GM12878 (cell line): ENCODE measurements around the gene GTPBP4. TPM values are rescaled to one million over a fixed set of nuclear protein-coding genes. Genes with fewer than 3 reads are reported as not detected.

ENCODE experiments used
- BACH1 ChIP-seq: fragments of 450-650 bp; IDR thresholded peaks from 2 replicates; pipeline ENCODE4 v1.6.1; 2017; ENCODE audit warnings: mild to moderate bottlenecking, borderline replicate concordance
- CREM ChIP-seq: IDR thresholded peaks from 2 replicates; pipeline ENCODE4 v1.6.1; 2014; ENCODE audit warnings: antibody characterized with exemption, low read depth
- ESRRA ChIP-seq: IDR thresholded peaks from 2 replicates; pipeline ENCODE4 v1.6.1; 2012; ENCODE audit warnings: mild to moderate bottlenecking, low read length, improper control_type of control experiment
- ETV6 ChIP-seq, 2 experiments: fragments of 450-650 bp in 1 of 2; IDR thresholded peaks in 1 of 2; conservative IDR thresholded peaks in 1 of 2; 2 replicates each; pipeline ENCODE4 v1.6.1; 2014; ENCODE audit warnings: antibody characterized with exemption in 1 of 2, borderline replicate concordance in 1 of 2, low read depth in 1 of 2, mild to moderate bottlenecking in 1 of 2, moderate library complexity in 1 of 2
- EZH2 ChIP-seq: IDR thresholded peaks from 2 replicates; pipeline ENCODE4 v1.6.1; 2012; ENCODE audit warnings: low read depth, mild to moderate bottlenecking, control low read depth, inconsistent platforms, low read length, borderline replicate concordance; ENCODE audit not compliant: control insufficient read depth
- GABPA ChIP-seq: IDR thresholded peaks from 2 replicates; pipeline ENCODE4 v1.6.1; 2014; ENCODE audit warnings: antibody characterized with exemption, low read depth, mild to moderate bottlenecking, inconsistent platforms
- GATAD2B ChIP-seq: fragments of 450-650 bp; conservative IDR thresholded peaks from 2 replicates; pipeline ENCODE4 v1.6.1; 2017; ENCODE audit warnings: low read depth, mild to moderate bottlenecking, moderate library complexity
- KDM1A ChIP-seq: fragments of 200-600 bp; sonication (generic); IDR thresholded peaks from 2 replicates; pipeline ENCODE4 v1.6.1; 2016; ENCODE audit warnings: borderline replicate concordance
- MXI1 ChIP-seq: fragments of 150-350 bp; IDR thresholded peaks from 2 replicates; pipeline ENCODE4 v1.6.1; 2011; ENCODE audit warnings: low read depth, mild to moderate bottlenecking, inconsistent platforms, low read length, improper control_type of control experiment
- NBN ChIP-seq: fragments of 450-650 bp; IDR thresholded peaks from 2 replicates; pipeline ENCODE4 v1.6.1; 2016
- NFIC ChIP-seq: IDR thresholded peaks from 2 replicates; pipeline ENCODE4 v1.6.1; 2012; ENCODE audit warnings: low read depth, mild to moderate bottlenecking, inconsistent platforms, low read length, moderate library complexity
- NRF1 ChIP-seq: conservative IDR thresholded peaks from 2 replicates; pipeline ENCODE4 v1.6.1; 2011; ENCODE audit warnings: mild to moderate bottlenecking, low read depth, low read length, improper control_type of control experiment
- RUNX3 ChIP-seq: IDR thresholded peaks from 2 replicates; pipeline ENCODE4 v1.6.1; 2012; ENCODE audit warnings: low read length, inconsistent platforms
- SIX5 ChIP-seq: IDR thresholded peaks from 2 replicates; pipeline ENCODE4 v1.6.1; 2011; ENCODE audit warnings: mild to moderate bottlenecking, low read depth, low read length, moderate library complexity; ENCODE audit not compliant: severe bottlenecking
- SMC3 ChIP-seq: IDR thresholded peaks from 2 replicates; pipeline ENCODE4 v1.6.1; 2011; ENCODE audit warnings: low read length, improper control_type of control experiment, borderline replicate concordance
- SP1 ChIP-seq: IDR thresholded peaks from one replicate; pipeline ENCODE4 v1.6.1; 2011; ENCODE audit warnings: low read depth, low read length
- SREBF1 ChIP-seq: IDR thresholded peaks from 2 replicates; pipeline ENCODE4 v1.6.1; 2012; ENCODE audit warnings: mild to moderate bottlenecking, low read length
- STAT1 ChIP-seq: fragments of 450-650 bp; conservative IDR thresholded peaks from 2 replicates; pipeline ENCODE4 v1.6.1; 2014; ENCODE audit warnings: antibody characterized with exemption, mild to moderate bottlenecking
- ZNF207 ChIP-seq: fragments of 450-650 bp; IDR thresholded peaks from 2 replicates; pipeline ENCODE4 v1.6.1; 2014; ENCODE audit warnings: antibody characterized with exemption, mild to moderate bottlenecking, borderline replicate concordance
- polyA plus RNA-seq, 11 experiments: library from polyadenylated mRNA; depleted of rRNA in 4 of 11; unstranded in 6 of 11; stranded (reverse) in 5 of 11; fragments of >200 nt; fragmentation: Nextera tagmentation in 4 of 11; fragmentation: Illumina TruSeq in 1 of 11; extraction: Ambion mirVana in 4 of 11; extraction: Trizol in 1 of 11; gene quantifications; 1 replicate in 1 of 11; 2 replicates in 10 of 11; pipeline versions ENCODE4 v1.2.1 to v1.2.3, GENCODE V29; 2011 to 2016; ENCODE audit warnings: inconsistent platforms in 2 of 11, missing spikeins in 2 of 11, low read depth in 1 of 11
- total RNA-seq, 4 experiments: library from RNA; depleted of rRNA in 3 of 4; stranded (reverse); fragments of >200 nt in 3 of 4; fragmentation: Illumina TruSeq in 1 of 4; extraction: Trizol in 1 of 4; gene quantifications; 2 replicates each; pipeline versions ENCODE4 v1.2.1 to v1.2.3, GENCODE V29; 2013 to 2021
- TF ChIP-seq, protein P1 (sequence below): fragments of 450-650 bp; IDR thresholded peaks from 2 replicates; pipeline ENCODE4 v1.6.1; 2018; ENCODE audit warnings: mild to moderate bottlenecking, low read depth, moderate library complexity; ENCODE audit not compliant: partially characterized antibody
- TF ChIP-seq, protein P2 (sequence below): fragments of 450-650 bp; IDR thresholded peaks from 2 replicates; pipeline ENCODE4 v1.6.1; 2018; ENCODE audit warnings: borderline replicate concordance, mild to moderate bottlenecking; ENCODE audit not compliant: partially characterized antibody
- TF ChIP-seq, protein P3 (sequence below): fragments of 450-650 bp; IDR thresholded peaks from 2 replicates; pipeline ENCODE4 v1.6.1; 2016; ENCODE audit warnings: mild to moderate bottlenecking, moderate library complexity, borderline replicate concordance

GTPBP4 gene
- total and polyA plus RNA-seq, 10 of the 15 experiments (the other 5 are each of a cell fraction or from before 2014, with no cell fraction given): 58.5 to 118 (median 71.4) TPM

DNA sequence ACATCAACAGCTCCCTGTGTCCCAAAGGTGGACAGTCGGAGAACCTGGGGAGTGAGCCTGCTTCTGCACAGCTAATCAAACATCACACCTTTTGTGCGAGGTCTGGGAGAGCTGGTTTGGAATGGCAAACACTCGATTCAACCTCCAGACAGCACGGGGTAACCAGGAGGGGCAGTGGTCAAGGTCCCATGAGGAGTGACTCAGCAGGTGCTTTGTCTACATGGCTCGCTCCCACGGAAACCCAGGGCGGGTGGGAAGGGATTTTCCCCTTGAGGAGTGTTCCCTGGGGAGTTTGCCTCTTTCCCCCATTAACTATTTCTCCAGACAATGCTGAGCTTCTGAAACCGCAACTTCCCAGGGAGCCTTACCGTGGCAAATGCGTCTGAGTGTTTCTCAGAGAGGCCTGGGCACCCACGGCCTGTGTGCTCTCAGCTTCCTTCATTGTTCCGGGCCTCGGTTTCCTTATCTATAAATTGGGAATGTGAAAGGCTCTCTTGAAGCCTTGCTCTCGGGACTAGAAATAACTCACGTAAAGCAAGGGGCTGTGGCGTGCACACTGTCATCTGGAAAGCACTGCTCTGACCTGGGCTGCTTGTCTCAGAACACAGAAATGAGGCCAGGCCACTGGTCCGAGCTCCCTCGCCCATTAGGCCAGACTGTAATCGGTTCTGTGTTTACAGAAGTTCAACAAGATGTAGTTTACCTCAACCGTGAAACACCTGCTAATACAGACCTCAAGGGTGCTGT lies 14.0 kb upstream of the GTPBP4 start (continued):
- TF ChIP-seq CREM (no peak), SMC3 (peak; percentile 21; the same call in 1 of the 2 replicates), BACH1 (peak; percentile 28; the same call in 1 of the 2 replicates), NBN (no peak), GABPA (no peak), EZH2 (no peak), SIX5 (no peak), SREBF1 (no peak), GATAD2B (0 out of 2 replicates have a peak, but pooled peaks have one; percentile 73), ETV6 (conservative IDR thresholded peaks at IDR 0.05 in 1 of 2, IDR thresholded peaks at IDR 0.05 in 1 of 2; ENCODE audit: borderline replicate concordance in 1 of 2, low read depth in 1 of 2) (no peak), NRF1 (no peak), SP1 (no peak), RUNX3 (no peak), STAT1 (no peak), NFIC (no peak), ESRRA (no peak), MXI1 (no peak), ZNF207 (no peak), KDM1A (no peak)
- TF ChIP-seq, protein P1, sequence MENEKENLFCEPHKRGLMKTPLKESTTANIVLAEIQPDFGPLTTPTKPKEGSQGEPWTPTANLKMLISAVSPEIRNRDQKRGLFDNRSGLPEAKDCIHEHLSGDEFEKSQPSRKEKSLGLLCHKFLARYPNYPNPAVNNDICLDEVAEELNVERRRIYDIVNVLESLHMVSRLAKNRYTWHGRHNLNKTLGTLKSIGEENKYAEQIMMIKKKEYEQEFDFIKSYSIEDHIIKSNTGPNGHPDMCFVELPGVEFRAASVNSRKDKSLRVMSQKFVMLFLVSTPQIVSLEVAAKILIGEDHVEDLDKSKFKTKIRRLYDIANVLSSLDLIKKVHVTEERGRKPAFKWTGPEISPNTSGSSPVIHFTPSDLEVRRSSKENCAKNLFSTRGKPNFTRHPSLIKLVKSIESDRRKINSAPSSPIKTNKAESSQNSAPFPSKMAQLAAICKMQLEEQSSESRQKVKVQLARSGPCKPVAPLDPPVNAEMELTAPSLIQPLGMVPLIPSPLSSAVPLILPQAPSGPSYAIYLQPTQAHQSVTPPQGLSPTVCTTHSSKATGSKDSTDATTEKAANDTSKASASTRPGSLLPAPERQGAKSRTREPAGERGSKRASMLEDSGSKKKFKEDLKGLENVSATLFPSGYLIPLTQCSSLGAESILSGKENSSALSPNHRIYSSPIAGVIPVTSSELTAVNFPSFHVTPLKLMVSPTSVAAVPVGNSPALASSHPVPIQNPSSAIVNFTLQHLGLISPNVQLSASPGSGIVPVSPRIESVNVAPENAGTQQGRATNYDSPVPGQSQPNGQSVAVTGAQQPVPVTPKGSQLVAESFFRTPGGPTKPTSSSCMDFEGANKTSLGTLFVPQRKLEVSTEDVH: no peak
- TF ChIP-seq, protein P2, sequence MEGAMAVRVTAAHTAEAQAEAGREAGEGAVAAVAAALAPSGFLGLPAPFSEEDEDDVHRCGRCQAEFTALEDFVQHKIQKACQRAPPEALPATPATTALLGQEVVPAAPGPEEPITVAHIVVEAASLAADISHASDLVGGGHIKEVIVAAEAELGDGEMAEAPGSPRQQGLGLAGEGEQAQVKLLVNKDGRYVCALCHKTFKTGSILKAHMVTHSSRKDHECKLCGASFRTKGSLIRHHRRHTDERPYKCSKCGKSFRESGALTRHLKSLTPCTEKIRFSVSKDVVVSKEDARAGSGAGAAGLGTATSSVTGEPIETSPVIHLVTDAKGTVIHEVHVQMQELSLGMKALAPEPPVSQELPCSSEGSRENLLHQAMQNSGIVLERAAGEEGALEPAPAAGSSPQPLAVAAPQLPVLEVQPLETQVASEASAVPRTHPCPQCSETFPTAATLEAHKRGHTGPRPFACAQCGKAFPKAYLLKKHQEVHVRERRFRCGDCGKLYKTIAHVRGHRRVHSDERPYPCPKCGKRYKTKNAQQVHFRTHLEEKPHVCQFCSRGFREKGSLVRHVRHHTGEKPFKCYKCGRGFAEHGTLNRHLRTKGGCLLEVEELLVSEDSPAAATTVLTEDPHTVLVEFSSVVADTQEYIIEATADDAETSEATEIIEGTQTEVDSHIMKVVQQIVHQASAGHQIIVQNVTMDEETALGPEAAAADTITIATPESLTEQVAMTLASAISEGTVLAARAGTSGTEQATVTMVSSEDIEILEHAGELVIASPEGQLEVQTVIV: no peak
- TF ChIP-seq, protein P3, sequence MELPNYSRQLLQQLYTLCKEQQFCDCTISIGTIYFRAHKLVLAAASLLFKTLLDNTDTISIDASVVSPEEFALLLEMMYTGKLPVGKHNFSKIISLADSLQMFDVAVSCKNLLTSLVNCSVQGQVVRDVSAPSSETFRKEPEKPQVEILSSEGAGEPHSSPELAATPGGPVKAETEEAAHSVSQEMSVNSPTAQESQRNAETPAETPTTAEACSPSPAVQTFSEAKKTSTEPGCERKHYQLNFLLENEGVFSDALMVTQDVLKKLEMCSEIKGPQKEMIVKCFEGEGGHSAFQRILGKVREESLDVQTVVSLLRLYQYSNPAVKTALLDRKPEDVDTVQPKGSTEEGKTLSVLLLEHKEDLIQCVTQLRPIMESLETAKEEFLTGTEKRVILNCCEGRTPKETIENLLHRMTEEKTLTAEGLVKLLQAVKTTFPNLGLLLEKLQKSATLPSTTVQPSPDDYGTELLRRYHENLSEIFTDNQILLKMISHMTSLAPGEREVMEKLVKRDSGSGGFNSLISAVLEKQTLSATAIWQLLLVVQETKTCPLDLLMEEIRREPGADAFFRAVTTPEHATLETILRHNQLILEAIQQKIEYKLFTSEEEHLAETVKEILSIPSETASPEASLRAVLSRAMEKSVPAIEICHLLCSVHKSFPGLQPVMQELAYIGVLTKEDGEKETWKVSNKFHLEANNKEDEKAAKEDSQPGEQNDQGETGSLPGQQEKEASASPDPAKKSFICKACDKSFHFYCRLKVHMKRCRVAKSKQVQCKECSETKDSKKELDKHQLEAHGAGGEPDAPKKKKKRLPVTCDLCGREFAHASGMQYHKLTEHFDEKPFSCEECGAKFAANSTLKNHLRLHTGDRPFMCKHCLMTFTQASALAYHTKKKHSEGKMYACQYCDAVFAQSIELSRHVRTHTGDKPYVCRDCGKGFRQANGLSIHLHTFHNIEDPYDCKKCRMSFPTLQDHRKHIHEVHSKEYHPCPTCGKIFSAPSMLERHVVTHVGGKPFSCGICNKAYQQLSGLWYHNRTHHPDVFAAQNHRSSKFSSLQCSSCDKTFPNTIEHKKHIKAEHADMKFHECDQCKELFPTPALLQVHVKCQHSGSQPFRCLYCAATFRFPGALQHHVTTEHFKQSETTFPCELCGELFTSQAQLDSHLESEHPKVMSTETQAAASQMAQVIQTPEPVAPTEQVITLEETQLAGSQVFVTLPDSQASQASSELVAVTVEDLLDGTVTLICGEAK: no peak
